Measurements from ENCODE around the gene DENND5A. TPM values are rescaled to one million over a fixed set of nuclear protein-coding genes. Genes with fewer than 3 reads are reported as not detected.

The DENND5A gene
- total RNA-seq, 2 experiments from 2014 or later = 40.6 to 44.3 TPM

GRCh38 chr11:9187616-9188015 is 77.5 kb downstream of the DENND5A start:
- ChIA-PET POLR2A (interaction anchor here (0.7 to 1.7 kb wide), 2 partner anchors 16 to 239 kb away, joined by 3 to 5 read pairs; no protein-coding TSS in a partner anchor), CTCF (interaction anchor here (1.2 kb wide), 1 partner anchor 11 kb away, joined by 4 read pairs; no protein-coding TSS in a partner anchor)
- peaks cover 34% of the 10 kb centered on the region for H3K36me3 Mint-ChIP-seq (ENCODE audit: low read depth)
- no peak for TF ChIP-seq CTCF (IDR thresholded peaks at IDR 0.05)
- no peaks in the 10 kb centered on the region for H3K4me1 Mint-ChIP-seq (ENCODE audit: low read depth)
- H3K4me3 Mint-ChIP-seq = no peak overlapping the region
- H3K27ac Mint-ChIP-seq = no peak overlapping the region
- DNase-seq (no peak), ATAC-seq (no peak)
- H3K9me3 Mint-ChIP-seq = no peaks in the 10 kb centered on the region
- no peaks in the 10 kb centered on the region for H3K27me3 Mint-ChIP-seq
- intact Hi-C loops (cut with micrococcal nuclease) = no loop called here

DNA sequence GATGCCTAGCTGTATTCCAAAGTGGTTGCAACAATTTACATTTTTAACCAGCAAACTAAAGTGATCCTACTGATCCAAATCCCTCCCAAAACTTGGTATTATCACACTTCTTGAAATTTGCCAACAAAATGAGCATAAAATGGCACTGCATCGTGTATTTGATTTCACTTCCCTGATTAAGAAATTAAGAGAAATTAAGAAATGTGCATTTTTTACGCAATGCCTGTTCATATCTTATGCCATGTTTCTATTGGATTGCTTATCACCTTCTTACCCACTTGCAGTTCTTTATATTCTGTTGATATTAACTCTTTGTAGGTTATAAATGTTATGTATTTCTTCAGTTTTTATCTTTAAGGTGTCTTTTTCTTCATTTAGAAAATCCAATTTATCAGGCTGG is 80.6 kb downstream of the DENND5A start:
- ChIA-PET CTCF (no interaction called here), POLR2A (no interaction called here)
- ATAC-seq = no peak
- no peak for DNase-seq
- H3K4me1 Mint-ChIP-seq (ENCODE audit: low read depth) = no peaks in the 10 kb centered on the region
- peaks cover 30% of the 10 kb centered on the region for H3K36me3 Mint-ChIP-seq (ENCODE audit: low read depth)
- TF ChIP-seq CTCF (IDR thresholded peaks at IDR 0.05) = no peak
- H3K9me3 Mint-ChIP-seq = no peaks in the 10 kb centered on the region
- no peaks in the 10 kb centered on the region for H3K27me3 Mint-ChIP-seq
- H3K27ac Mint-ChIP-seq = no peak overlapping the region
- no peak overlapping the region for H3K4me3 Mint-ChIP-seq
- intact Hi-C loops (cut with micrococcal nuclease) = no loop called here

- ChIA-PET POLR2A (no interaction called here), CTCF (interaction anchor here (0.8 to 1.0 kb wide), 2 partner anchors 68 to 237 kb away, joined by 3 read pairs; no protein-coding TSS in a partner anchor)
- DNase-seq (no peak), ATAC-seq (no peak)
- H3K27me3 Mint-ChIP-seq = no peaks in the 10 kb centered on the region
- no peaks in the 10 kb centered on the region for H3K4me1 Mint-ChIP-seq (ENCODE audit: low read depth)
- no peak overlapping the region for H3K27ac Mint-ChIP-seq
- intact Hi-C loops (cut with micrococcal nuclease) = no loop called here
- no peak overlapping the region for H3K4me3 Mint-ChIP-seq
- H3K9me3 Mint-ChIP-seq = no peaks in the 10 kb centered on the region
- TF ChIP-seq CTCF (IDR thresholded peaks at IDR 0.05) = no peak
- peaks cover 29% of the 10 kb centered on the region for H3K36me3 Mint-ChIP-seq (ENCODE audit: low read depth)
Measured at GRCh38 chr11:9182180-9182871, 82.8 kb downstream of the DENND5A start.

- intact Hi-C loops (cut with micrococcal nuclease) = no loop called here
- TF ChIP-seq CTCF (IDR thresholded peaks at IDR 0.05) = no peak
- Mint-ChIP-seq H3K27ac (no peak overlapping the region), H3K27me3 (no peaks in the 10 kb centered on the region), H3K36me3 (ENCODE audit: low read depth) (peaks cover 43% of the 10 kb centered on the region), H3K4me1 (ENCODE audit: low read depth) (peaks cover 8% of the 10 kb centered on the region), H3K9me3 (no peaks in the 10 kb centered on the region), H3K4me3 (no peak overlapping the region)
- ChIA-PET CTCF (no interaction called here), POLR2A (no interaction called here)
- no peak for DNase-seq
- ATAC-seq = no peak
Measured at GRCh38 chr11:9180784-9181183, 84.4 kb downstream of the DENND5A start.

DNA sequence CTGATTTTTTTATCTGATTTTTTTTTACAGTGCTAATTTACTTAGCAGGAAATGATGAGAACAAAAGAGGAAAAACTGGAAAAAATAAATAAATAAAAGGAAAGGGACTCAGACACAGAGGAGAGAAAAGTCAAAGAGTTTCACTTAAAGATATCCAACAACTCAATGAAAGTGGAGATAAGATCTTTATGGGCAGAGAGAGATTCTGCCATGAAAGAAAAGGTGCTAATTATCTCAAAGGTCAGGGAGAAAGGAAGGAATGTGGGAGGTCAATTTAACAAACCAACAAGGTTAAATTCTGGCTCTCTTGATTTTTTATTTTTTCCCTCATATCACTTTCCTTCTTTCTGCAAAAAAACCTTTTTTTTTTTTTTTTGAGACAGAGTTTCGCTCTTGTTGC is 86.0 kb downstream of the DENND5A start:
- Mint-ChIP-seq H3K9me3 (no peaks in the 10 kb centered on the region), H3K4me3 (no peak overlapping the region), H3K27ac (no peak overlapping the region), H3K36me3 (ENCODE audit: low read depth) (peaks cover 47% of the 10 kb centered on the region), H3K4me1 (ENCODE audit: low read depth) (peaks cover 11% of the 10 kb centered on the region), H3K27me3 (no peaks in the 10 kb centered on the region)
- no peak for TF ChIP-seq CTCF (IDR thresholded peaks at IDR 0.05)
- intact Hi-C loops (cut with micrococcal nuclease) = loop anchor here (10.0 kb wide), 1 partner anchor 86 kb away; the partner anchor contains the start of gene DENND5A
- ATAC-seq (no peak), DNase-seq (no peak)
- ChIA-PET CTCF (no interaction called here), POLR2A (no interaction called here)

Measured in activated CD8-positive, alpha-beta T cell treated with anti-CD3 and anti-CD28 coated beads for 36 hours (primary cell).